ENCODE measurements around the gene ID4.

Gene ID4

DNA sequence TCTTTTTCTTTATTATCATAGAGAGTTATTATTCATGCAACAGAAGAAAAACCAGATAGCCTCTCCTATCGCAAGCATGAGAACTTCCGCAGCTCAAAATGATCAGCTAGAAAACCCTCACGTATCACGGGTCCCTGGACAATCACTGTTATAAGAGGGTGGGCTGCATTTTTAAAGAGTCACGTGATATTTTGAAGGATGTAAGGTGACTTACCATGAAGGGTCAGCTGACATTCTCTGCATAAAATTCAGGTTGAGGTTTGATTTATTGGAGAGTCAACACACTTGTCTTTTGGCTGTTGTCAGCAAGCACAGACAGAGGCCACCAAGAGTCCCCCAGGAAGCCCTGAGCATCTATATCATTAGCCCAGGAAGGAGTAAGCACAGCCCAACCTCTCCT, 39.5 kb downstream of the ID4 start:
- no peak overlapping the region for H3K4me3 ChIP-seq (ENCODE audit: low read depth, low read length, poor library complexity, severe bottlenecking)
- no peaks in the 10 kb centered on the region for H3K4me1 ChIP-seq (ENCODE audit: insufficient read depth, low read length, severe bottlenecking)
- H3K9ac ChIP-seq (ENCODE audit: low read length), result no peak overlapping the region
- H2AFZ ChIP-seq (ENCODE audit: low read length), result no peak overlapping the region
- no peaks in the 10 kb centered on the region for H3K27me3 ChIP-seq (ENCODE audit: insufficient read depth, low read length)
- H4K20me1 ChIP-seq (ENCODE audit: insufficient read depth, low read length), result no peaks in the 10 kb centered on the region
- H3K9me3 ChIP-seq (ENCODE audit: low read length), result no peaks in the 10 kb centered on the region
- no peaks in the 10 kb centered on the region for H3K9me2 ChIP-seq (ENCODE audit: low read depth, low read length)
- no peaks in the 10 kb centered on the region for H3F3A ChIP-seq (ENCODE audit: insufficient read depth, low read length)
- H3K36me3 ChIP-seq (ENCODE audit: insufficient read depth, low read length), result no peaks in the 10 kb centered on the region
- no peak for TF ChIP-seq EZH2 (IDR thresholded peaks at IDR 0.05; ENCODE audit: borderline replicate concordance, low read length)
- no peak for TF ChIP-seq CTCF (IDR thresholded peaks at IDR 0.05; ENCODE audit: low read length)
- H3K79me2 ChIP-seq (ENCODE audit: insufficient read depth, low read length), result no peaks in the 10 kb centered on the region
- H3K27ac ChIP-seq (ENCODE audit: low read depth, low read length, poor library complexity, severe bottlenecking), result no peak overlapping the region
- no peak overlapping the region for H3K4me2 ChIP-seq (ENCODE audit: low read length)

- H3K9me3 ChIP-seq (ENCODE audit: low read length), result no peaks in the 10 kb centered on the region
- H3K27ac ChIP-seq (ENCODE audit: low read depth, low read length, poor library complexity, severe bottlenecking), result no peak overlapping the region
- H3K9ac ChIP-seq (ENCODE audit: low read length), result no peak overlapping the region
- no peaks in the 10 kb centered on the region for H3K36me3 ChIP-seq (ENCODE audit: insufficient read depth, low read length)
- H3K9me2 ChIP-seq (ENCODE audit: low read depth, low read length), result no peaks in the 10 kb centered on the region
- H3K79me2 ChIP-seq (ENCODE audit: insufficient read depth, low read length), result no peaks in the 10 kb centered on the region
- no peak overlapping the region for H2AFZ ChIP-seq (ENCODE audit: low read length)
- TF ChIP-seq EZH2 (IDR thresholded peaks at IDR 0.05; ENCODE audit: borderline replicate concordance, low read length), result no peak
- TF ChIP-seq CTCF (IDR thresholded peaks at IDR 0.05; ENCODE audit: low read length), result no peak
- H3K4me2 ChIP-seq (ENCODE audit: low read length), result no peak overlapping the region
- no peaks in the 10 kb centered on the region for H3K4me1 ChIP-seq (ENCODE audit: insufficient read depth, low read length, severe bottlenecking)
- no peaks in the 10 kb centered on the region for H4K20me1 ChIP-seq (ENCODE audit: insufficient read depth, low read length)
- H3K4me3 ChIP-seq (ENCODE audit: low read depth, low read length, poor library complexity, severe bottlenecking), result no peak overlapping the region
- H3K27me3 ChIP-seq (ENCODE audit: insufficient read depth, low read length), result no peaks in the 10 kb centered on the region
- no peaks in the 10 kb centered on the region for H3F3A ChIP-seq (ENCODE audit: insufficient read depth, low read length)
These were observed 42.5 kb downstream of the ID4 start for GRCh38 chr6:19879663-19880062.

GRCh38 chr6:19880066-19880465, 42.9 kb downstream of the ID4 start:
- no peaks in the 10 kb centered on the region for H3K79me2 ChIP-seq (ENCODE audit: insufficient read depth, low read length)
- TF ChIP-seq CTCF (IDR thresholded peaks at IDR 0.05; ENCODE audit: low read length), result no peak

More at GRCh38 chr6:19880066-19880465, 42.9 kb downstream of the ID4 start:
- Histone ChIP-seq H3K9me2 (ENCODE audit: low read depth, low read length) (no peaks in the 10 kb centered on the region), H3F3A (ENCODE audit: insufficient read depth, low read length) (no peaks in the 10 kb centered on the region), H3K9me3 (ENCODE audit: low read length) (no peaks in the 10 kb centered on the region), H3K27ac (ENCODE audit: low read depth, low read length, poor library complexity, severe bottlenecking) (no peak overlapping the region), H4K20me1 (ENCODE audit: insufficient read depth, low read length) (no peaks in the 10 kb centered on the region), H3K36me3 (ENCODE audit: insufficient read depth, low read length) (no peaks in the 10 kb centered on the region), H3K4me2 (ENCODE audit: low read length) (no peak overlapping the region), H3K4me3 (ENCODE audit: low read depth, low read length, poor library complexity, severe bottlenecking) (no peak overlapping the region), H3K9ac (ENCODE audit: low read length) (no peak overlapping the region), H3K4me1 (ENCODE audit: insufficient read depth, low read length, severe bottlenecking) (no peaks in the 10 kb centered on the region), H3K27me3 (ENCODE audit: insufficient read depth, low read length) (no peaks in the 10 kb centered on the region), H2AFZ (ENCODE audit: low read length) (no peak overlapping the region)

All from OCI-LY1 (cell line).